Cardiac septum (tissue), 1 donor: ENCODE measurements around the gene COMP. TPM values are rescaled to one million over a fixed set of nuclear protein-coding genes. Genes with fewer than 3 reads are reported as not detected.

Source experiments
- DNase-seq: peaks from one replicate; pipeline ENCODE4 v3.0.0-alpha.2; 2020; ENCODE audit warnings: low spot score
- intact Hi-C: fragments of 100-400 bp; cut with DNase I; formaldehyde crosslinking; loops from one replicate; pipeline ENCODE4 v1.14.0; 2022
- total RNA-seq: library from RNA; stranded (reverse); fragmentation: NEBNext Ultra II Directional; extraction: Animal tissue kit (Norgen Biotek cat#: 25700); gene quantifications from one replicate; pipeline ENCODE4 v1.2.1, GENCODE V29; 2021
- donor health status: DM: no; HTN: no; CAD: no.

COMP gene
- total RNA-seq, 1 donor from 2014 or later, result 31.8 TPM

- intact Hi-C loops, result no loop called here
- no peak for DNase-seq
These were observed 2.3 kb downstream of the COMP start for GRCh38 chr19:18788529-18789421.

DNA sequence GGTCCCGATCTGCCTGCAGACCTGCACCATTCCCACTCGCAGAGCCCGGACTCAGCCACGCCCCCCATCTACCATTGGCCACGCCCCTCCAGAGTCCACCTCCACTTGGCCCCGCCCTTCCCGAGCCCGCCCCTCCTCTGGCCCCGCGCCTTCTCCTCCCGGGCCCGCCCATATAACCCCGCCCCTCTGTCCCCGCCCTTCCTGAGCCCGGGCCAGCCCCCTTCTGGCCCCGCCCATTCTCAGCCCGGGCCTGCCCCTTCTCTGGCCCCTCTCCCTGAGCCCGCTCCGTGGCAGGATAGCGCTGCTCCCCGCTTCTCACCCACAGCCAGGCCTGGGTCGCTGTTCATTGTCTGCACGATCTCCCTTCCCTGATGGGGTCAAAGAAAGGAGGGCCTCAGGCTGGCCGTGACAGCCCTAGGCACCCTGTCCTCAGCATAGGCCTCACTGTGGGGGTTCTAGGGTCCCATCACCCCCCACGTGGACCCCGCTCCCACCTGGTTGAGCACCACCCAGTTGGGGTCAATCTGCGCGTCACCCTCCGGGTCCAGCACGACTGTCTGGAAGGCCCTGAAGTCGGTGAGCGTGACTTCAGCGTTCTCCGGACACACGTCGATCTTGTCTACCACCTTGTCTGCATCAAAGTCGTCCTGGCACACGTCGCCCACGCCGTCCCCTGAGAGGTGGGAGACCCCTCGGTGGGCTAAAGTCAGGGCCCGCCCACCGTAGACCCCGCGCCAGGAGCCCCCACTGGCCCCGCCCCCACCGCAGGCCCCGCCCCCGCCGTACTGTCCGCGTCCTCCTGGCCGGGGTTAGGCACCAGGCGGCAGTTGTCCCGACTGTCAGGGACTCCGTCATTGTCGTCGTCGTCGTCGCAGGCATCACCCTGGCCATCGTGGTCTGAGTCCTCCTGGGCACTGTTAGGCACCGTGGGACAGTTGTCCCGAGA lies 5.7 kb downstream of the COMP start:
- DNase-seq, result no peak
- intact Hi-C loops, result no loop called here

DNA sequence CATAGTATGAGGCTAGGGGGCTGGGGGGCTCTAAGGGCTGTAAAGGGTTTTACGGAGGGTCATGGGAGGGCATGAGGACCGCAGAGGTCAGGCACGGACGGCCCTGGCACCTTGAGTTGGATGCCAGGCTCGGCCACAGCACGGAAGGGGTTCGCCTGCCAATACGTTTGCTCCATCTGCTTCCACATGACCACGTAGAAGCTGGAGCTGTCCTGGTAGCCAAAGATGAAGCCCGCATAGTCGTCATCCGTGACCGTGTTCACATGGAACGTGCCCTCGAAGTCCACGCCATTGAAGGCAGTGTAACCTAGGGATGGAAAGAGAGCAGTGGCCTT lies 6.4 kb downstream of the COMP start:
- no peak for DNase-seq

DNA sequence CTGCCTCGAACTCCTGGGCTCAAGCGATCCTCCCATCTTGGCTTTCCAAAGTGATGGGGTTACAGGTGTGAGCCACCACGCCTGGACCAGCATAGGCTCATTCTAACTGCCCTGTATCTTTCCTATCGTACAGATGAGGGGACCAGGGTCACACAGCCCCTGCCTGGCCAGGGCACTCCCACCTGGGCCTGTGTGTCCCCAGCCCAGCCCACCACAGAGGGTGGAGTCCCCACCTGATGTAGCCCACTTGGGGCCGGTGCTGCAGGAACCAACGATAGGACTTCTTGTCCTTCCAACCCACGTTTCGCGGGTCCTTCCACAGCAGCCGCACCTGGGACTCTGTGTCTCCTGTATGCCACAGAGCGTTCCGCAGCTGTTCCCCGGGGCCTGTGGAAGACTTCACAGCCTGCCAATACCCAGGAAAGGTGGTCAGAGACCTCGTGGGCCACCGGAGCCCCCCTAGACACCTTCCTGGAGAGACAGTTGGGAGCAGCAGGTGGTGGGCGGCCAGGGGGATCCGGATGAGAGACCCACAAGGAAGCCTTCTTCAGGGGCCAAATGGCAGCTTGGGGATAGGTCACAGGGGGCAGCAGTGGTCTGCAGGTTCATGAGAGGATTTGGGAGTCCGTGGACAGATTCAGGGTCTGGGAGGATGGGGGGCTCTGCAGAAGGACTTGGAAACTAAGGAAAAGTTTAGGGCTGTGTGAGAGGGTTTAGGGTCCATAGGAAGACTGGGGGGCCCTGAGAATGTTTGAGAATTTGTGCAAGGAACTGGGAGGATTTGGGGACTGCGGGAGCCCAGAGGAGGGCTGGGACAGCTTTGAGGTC lies 6.9 kb downstream of the COMP start:
- DNase-seq, result no peak
- intact Hi-C loops, result no loop called here

More for the DNA sequence above, 6.4 kb downstream of the COMP start:
- intact Hi-C loops, result no loop called here

- intact Hi-C loops, result no loop called here
- DNase-seq, result no peak
These were observed 8.4 kb downstream of the COMP start for GRCh38 chr19:18782559-18783225.

- no peak for DNase-seq
These were observed 9.1 kb downstream of the COMP start for GRCh38 chr19:18781885-18782527.

GRCh38 chr19:18781047-18781600 lies 10.0 kb downstream of the COMP start:
- intact Hi-C loops, result no loop called here
- DNase-seq, result no peak

More at GRCh38 chr19:18781885-18782527, 9.1 kb downstream of the COMP start:
- intact Hi-C loops, result no loop called here

DNA sequence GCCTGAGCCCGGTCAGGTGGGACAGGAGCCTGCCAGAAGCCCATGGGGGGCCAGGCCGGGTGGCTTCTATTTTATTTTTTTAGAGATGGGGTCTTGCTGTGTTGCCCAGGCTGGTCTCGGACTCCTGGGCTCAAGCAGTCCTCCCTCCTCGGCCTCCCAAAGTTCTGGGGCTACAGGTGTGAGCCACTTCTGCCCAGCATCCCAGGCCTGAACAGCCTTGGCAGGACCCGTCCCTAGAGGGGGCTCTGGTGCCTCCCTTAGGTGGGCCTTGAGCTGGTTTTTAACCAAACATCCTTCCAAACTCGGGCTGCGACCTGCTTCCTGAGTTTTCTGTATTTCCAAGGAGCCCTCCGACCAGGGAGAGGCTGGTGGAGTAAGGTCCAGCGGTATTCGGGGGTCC lies 10.5 kb downstream of the COMP start:
- DNase-seq, result no peak
- intact Hi-C loops, result no loop called here

DNA sequence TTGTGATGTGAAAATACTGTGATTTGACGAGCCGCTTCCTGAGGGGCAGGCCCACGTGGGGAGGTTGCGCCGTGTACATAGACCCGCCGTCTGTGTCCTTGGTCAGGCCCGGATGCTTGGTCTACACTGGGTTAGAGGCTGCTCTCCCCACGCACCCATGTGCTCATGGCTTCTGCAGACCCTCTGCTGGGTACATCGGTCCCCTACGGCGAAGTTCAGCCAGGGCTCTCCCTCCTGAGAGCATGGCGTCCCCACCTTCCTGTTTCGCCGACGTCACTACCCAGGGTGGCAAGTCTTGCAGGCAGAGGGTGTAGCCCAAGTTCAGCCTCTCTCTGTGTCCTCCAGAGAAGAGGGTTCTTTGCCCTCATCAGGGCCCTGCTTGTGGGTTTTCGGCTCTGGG lies 11.0 kb downstream of the COMP start:
- intact Hi-C loops, result no loop called here
- DNase-seq, result no peak

GRCh38 chr19:18778826-18779495 lies 12.1 kb downstream of the COMP start:
- intact Hi-C loops, result no loop called here
- DNase-seq, result no peak

DNA sequence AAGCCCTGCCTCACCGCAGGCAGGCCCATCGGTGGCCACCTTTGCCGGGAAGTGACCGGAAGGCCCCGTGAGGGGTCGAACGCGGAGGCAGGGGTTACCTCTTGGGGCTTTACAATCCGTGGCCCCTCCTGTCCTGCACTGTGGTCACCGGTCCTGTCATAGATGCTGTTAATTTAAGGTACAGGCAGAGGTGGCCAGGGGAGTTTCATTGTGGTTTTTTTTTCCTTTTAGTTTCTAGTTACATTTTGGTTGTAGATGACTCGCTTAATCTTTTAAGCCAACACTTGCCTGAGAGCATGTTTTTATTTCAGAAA lies 13.1 kb downstream of the COMP start:
- DNase-seq, result no peak
- intact Hi-C loops, result no loop called here

DNA sequence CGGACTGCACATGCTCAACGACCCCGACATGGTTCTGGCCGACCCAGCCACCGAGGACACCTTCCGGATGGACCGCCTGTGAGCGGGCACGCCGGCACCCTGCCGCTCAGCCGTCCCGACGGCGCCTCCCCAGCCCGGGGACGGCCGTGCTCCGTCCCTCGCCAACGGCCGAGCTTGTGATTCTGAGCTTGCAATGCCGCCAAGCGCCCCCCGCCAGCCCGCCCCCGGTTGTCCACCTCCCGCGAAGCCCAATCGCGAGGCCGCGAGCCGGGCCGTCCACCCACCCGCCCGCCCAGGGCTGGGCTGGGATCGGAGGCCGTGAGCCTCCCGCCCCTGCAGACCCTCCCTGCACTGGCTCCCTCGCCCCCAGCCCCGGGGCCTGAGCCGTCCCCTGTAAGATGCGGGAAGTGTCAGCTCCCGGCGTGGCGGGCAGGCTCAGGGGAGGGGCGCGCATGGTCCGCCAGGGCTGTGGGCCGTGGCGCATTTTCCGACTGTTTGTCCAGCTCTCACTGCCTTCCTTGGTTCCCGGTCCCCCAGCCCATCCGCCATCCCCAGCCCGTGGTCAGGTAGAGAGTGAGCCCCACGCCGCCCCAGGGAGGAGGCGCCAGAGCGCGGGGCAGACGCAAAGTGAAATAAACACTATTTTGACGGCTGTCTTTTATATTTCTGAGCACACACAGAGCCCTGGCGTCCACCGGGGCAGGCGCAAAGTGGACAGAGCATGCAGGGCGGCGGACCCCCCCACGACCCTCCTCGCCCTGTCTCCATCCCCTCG lies 13.6 kb downstream of the COMP start:
- intact Hi-C loops, result no loop called here
- DNase-seq, result no peak

GRCh38 chr19:18776736-18777135 lies 14.4 kb downstream of the COMP start:
- DNase-seq, result no peak
- intact Hi-C loops, result no loop called here

GRCh38 chr19:18776288-18776594 lies 14.9 kb downstream of the COMP start:
- intact Hi-C loops, result no loop called here
- DNase-seq, result no peak

- intact Hi-C loops, result no loop called here
These were observed 15.4 kb downstream of the COMP start for GRCh38 chr19:18775586-18776287.

DNA sequence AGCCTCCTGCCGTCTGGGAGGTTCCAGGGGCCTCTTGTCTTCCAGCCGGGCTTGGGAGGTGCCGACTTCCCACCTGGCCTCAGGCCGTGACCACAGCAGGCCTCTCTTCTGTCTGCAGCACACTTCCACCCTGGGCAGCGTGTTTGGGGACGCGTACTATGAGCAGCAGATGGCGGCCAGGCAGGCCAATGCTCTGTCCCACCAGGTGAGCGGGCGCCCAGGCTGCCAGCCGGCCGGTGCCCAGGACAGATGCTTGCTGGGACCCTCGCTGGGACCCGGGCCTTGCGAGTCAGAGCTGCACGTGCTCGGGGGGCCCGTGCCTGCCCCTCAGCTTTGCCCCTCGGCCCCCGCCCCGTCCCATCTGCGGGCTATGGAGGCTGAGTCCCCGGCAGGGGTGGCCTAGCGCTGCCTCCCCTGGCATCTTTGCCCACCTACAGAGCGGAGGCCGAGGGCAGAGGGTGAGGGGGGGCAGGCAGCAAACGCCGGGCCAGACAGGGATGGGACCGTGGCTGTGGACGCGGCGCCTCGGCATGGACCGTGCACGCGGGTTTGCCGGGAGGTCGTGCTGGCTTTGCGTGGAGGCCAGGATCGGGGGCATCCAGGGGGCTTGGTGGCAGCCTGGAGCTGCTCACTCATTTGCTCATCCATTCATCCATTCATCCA lies 16.2 kb downstream of the COMP start:
- no peak for DNase-seq

More at GRCh38 chr19:18775586-18776287, 15.4 kb downstream of the COMP start:
- DNase-seq, result no peak

More for the DNA sequence above, 16.2 kb downstream of the COMP start:
- intact Hi-C loops, result no loop called here
